Measurements from ENCODE around the gene SRCIN1. TPM values are rescaled to one million over a fixed set of nuclear protein-coding genes. Genes with fewer than 3 reads are reported as not detected.

Gene SRCIN1
- total RNA-seq, 1 donor from 2014 or later, result 0.21 TPM

DNA sequence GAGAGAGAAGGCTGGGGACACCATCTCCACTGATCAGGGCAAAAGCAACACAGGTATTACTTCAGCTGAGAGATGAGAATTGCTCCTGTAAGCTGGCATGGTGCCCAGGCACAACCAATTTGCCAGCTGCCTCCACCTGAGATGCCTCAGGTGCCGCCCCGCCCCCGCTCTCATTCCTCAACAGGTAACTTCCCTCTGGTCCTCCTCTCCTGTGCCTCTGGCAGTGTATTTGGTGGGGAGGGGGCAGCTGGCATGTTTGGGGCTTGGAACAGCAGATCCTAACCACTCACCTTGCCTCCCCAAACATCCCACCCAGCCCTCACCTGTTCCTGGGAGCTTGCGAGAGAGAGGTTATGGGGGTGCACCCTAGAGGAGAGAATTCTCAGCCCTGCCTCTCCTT is 2.9 kb upstream of the SRCIN1 start:
- DNase-seq, result no peak
- H3K9me3 Mint-ChIP-seq, result peaks cover 6% of the 10 kb centered on the region
- H3K4me1 Mint-ChIP-seq, result peaks cover 4% of the 10 kb centered on the region
- no peak overlapping the region for H3K4me3 Mint-ChIP-seq
- intact Hi-C loops (cut with micrococcal nuclease), result no loop called here
- peaks cover 67% of the 10 kb centered on the region for H3K27me3 Mint-ChIP-seq
- H3K27ac Mint-ChIP-seq, result no peak overlapping the region
- H3K36me3 Mint-ChIP-seq (ENCODE audit: low read depth), result no peaks in the 10 kb centered on the region

DNA sequence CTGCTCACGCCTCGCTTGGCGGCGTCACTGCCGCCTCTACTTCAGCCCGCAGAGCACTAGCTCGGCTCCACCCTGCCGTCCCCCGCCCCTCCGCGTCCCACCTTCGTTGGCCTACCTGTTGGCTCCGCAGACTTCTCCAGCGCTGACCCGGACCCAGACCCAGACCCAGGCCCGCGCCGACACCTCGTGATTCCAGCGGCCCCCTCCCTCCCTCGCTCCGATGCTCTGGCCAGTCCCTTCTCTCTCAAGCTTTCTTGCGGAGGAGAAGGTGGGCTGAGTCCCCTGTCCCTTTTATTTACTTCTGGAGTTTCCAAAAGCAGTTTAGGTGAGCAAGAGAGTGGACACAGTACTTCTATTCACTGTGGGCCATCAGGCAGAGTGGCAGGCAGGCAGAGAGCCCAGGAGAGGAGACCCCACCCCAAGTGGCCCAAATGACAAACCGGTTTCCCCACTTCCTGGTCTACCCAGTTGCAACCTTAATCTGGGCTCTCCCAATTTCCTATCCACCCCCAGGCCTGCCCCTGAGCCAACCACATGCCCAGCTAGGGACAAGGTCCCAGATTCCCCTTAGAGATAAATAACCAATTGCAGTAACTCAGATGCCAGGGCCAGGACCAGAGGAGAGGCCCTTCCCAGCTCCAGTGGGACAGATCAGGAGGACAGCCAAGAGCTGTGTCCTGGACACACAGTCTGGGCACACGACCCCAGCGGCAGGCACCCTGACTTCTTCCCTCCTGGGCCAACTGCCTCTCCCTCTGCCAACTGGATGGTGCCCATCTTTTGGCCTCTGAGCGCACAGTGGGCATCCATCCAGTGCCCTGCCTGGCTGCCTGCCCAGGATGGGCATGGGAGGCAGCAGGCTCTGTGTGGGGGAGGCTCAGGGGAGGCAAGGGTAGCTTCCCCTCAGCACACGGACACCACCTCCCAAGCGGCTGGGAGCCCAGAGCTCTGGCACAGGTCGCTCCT is 1.2 kb upstream of the SRCIN1 start:
- intact Hi-C loops (cut with micrococcal nuclease), result loop anchor here (2.0 kb wide), 1 partner anchor 48 kb away; no protein-coding TSS in a partner anchor

DNA sequence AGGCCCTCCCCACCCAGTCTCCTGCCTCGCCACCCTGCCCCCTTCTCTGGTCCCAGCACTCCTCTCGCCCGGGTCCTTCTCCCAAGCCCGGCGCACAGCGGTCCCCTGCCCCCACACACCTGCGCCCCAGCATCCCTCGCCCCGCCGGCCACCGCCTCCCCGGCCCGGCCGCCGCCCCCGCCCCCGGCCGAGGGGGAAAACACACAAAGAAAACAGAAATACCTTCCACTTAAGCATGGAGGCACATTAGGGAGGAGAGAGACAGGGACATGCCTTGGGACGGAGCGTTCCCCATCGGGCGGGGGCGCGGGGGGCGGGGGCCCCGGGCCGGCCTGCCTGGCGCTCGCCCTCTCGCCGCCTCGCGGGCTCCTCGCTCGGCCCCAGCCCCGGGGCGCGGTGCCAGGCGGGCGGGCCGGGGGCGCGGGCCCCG is 326 bp downstream of the SRCIN1 start:
- Mint-ChIP-seq H3K9me3 (no peaks in the 10 kb centered on the region), H3K27me3 (peaks cover 71% of the 10 kb centered on the region), H3K36me3 (ENCODE audit: low read depth) (no peaks in the 10 kb centered on the region), H3K4me1 (peaks cover 10% of the 10 kb centered on the region), H3K4me3 (peak overlapping the region; percentile 80), H3K27ac (no peak overlapping the region)
- DNase-seq, result no peak
- intact Hi-C loops (cut with micrococcal nuclease), result no loop called here

More for the DNA sequence above, 1.2 kb upstream of the SRCIN1 start:
- H3K4me3 Mint-ChIP-seq, result peak overlapping the region; percentile 80
- peaks cover 69% of the 10 kb centered on the region for H3K27me3 Mint-ChIP-seq
- peaks cover 7% of the 10 kb centered on the region for H3K4me1 Mint-ChIP-seq
- no peaks in the 10 kb centered on the region for H3K36me3 Mint-ChIP-seq (ENCODE audit: low read depth)
- DNase-seq, result no peak
- peak overlapping the region; percentile 20 for H3K27ac Mint-ChIP-seq
- H3K9me3 Mint-ChIP-seq, result no peaks in the 10 kb centered on the region

DNA sequence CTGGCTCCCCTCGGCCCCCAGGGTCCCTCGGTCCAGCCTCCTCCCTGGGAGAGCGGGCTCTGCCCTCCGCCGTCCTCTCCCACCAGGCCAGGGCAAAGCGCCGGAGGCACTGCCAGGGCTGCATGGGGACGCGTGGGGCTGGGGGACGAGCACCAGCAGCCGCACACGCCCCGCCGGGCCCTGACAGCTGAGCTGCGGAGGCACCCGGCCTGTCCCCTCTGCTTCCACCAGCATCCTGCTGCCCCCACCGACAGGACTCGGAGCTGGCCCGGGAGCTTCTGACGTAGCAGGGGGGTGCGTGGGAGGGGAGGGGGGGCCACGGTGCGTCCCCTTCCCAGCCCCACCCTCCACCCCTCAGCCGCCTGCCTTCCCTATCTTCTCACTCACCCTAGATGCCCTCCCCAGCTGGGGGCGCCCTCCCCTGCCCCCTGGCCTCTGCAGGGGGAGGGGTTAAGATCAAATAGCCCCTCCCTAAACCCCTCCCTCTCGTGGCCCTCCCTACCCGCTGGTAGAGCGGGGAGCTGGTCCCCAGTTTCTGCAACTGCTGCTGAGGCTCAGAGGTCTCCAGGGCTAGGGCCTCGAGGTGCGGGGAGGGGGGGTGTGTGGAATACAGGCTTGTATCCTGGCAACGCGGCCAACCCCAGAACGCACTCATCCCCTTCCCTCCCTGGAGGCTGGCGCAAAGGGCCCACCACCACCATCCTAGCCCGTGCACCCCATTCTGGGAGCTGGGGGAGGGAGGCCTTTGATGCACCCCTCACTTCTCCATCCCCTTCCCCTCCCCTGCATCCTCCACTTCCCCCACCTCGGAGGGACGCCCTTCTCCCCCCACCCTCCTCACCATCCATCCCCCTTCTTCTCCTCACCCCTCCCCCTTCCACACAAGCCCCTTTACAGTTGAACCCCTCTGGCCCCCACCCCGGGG is 1.0 kb downstream of the SRCIN1 start:
- H3K4me1 Mint-ChIP-seq, result peaks cover 13% of the 10 kb centered on the region
- intact Hi-C loops (cut with micrococcal nuclease), result no loop called here
- DNase-seq, result peak; percentile 76
- H3K27ac Mint-ChIP-seq, result no peak overlapping the region
- no peaks in the 10 kb centered on the region for H3K9me3 Mint-ChIP-seq
- peaks cover 75% of the 10 kb centered on the region for H3K27me3 Mint-ChIP-seq
- H3K4me3 Mint-ChIP-seq, result peak overlapping the region; percentile 80
- no peaks in the 10 kb centered on the region for H3K36me3 Mint-ChIP-seq (ENCODE audit: low read depth)

DNA sequence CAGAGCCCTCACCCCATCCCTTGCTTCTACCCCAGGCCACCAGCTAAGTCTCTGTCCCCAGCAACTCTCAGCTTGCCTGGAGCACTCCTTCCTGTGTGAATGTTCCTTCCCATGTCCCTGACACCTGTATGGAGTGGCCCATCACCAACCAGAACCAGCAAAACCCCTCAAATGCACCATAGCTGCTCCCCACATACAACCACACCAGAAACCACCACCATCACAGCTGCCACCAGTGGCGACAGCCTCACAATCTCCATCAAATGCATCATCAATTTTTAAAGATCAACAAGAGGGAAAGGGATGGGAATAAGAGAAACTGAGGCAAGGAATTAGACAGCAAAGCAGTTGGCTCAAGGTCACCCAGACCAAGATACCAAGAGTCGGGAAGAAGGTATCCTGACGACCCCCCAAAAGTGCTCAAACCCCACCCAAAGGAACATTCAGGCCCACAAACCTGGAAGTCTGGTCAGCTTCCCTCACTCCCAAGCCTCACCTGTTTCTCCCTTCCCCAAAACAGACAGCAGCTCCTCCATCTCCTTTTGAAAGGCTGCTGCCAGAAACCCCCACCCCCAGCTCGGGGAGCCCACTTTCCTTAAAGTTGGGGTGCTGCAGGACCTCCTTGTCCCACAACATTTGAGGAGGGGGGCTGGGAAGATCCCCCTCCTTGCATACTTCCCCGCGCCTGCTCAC is 1.8 kb downstream of the SRCIN1 start:
- H3K4me3 Mint-ChIP-seq, result no peak overlapping the region
- H3K27ac Mint-ChIP-seq, result no peak overlapping the region
- intact Hi-C loops (cut with micrococcal nuclease), result no loop called here
- H3K4me1 Mint-ChIP-seq, result peaks cover 14% of the 10 kb centered on the region
- no peaks in the 10 kb centered on the region for H3K36me3 Mint-ChIP-seq (ENCODE audit: low read depth)
- peaks cover 75% of the 10 kb centered on the region for H3K27me3 Mint-ChIP-seq
- no peak for DNase-seq
- H3K9me3 Mint-ChIP-seq, result no peaks in the 10 kb centered on the region

DNA sequence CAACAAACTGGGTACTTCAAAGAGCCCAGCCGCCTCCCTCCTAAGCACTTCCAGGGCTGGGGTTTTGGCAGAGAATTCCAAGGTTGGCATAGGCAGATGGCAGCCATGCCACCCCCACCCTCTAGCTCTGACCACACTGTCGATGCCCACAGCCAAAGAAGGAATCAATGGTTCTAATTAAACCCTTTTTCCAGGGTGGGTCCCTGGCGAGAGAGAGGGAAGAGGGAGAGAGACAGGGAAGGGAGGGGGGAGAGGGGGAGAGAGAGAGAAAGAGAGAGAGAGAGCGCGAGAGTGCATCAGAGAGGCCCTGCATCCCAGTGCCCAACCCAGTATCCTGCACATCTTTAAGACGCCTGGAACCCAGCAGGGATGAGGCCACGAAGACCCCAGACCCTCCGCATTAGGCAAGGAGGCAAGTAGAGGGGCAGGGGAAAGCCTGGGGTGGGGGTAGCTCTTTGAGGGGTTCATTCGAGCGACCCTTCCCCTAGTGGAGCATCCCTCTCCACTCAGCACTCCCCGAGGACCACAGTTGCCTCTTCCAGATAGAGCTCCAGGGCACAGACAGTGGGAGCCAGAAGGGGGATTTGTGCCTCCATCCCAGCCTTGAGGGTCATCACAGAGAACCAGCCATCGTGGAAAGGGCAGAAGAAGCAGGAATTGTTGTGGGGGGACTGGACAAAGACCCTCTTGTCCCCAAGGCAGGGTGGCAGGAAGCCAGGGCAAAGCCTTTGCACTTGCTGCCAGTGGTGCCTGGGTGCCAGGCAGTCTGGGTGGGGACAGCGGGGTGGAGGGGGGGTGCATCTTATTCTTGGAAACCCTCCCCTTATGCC is 2.6 kb downstream of the SRCIN1 start:
- intact Hi-C loops (cut with micrococcal nuclease), result no loop called here
- H3K4me1 Mint-ChIP-seq, result peaks cover 14% of the 10 kb centered on the region
- DNase-seq, result no peak

DNA sequence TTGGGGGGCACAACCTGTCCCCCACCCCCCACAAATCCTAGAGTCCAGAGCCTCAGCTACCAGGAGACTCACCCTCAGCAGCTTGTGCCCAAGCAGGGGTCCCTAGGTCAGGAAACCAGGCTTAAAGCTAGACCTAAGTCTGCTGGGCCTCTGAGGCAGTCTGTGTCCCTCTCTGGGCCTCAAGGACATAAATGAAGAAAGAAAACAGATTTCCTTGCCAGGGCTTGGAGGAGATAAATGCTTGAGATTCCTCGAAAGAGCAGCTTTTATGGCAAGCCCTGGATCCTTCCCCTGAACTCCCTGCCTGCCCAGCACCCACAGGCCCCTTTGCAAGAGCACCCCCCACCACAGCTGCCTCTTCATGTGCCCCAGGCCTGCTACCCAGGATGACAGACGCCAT is 3.3 kb downstream of the SRCIN1 start:
- no peak for DNase-seq
- no peaks in the 10 kb centered on the region for H3K9me3 Mint-ChIP-seq
- no peaks in the 10 kb centered on the region for H3K36me3 Mint-ChIP-seq (ENCODE audit: low read depth)
- H3K4me3 Mint-ChIP-seq, result no peak overlapping the region
- no peak overlapping the region for H3K27ac Mint-ChIP-seq
- peaks cover 17% of the 10 kb centered on the region for H3K4me1 Mint-ChIP-seq
- intact Hi-C loops (cut with micrococcal nuclease), result no loop called here
- H3K27me3 Mint-ChIP-seq, result peaks cover 74% of the 10 kb centered on the region

More for the DNA sequence above, 2.6 kb downstream of the SRCIN1 start:
- Mint-ChIP-seq H3K27me3 (peaks cover 74% of the 10 kb centered on the region), H3K9me3 (no peaks in the 10 kb centered on the region), H3K4me3 (no peak overlapping the region), H3K36me3 (ENCODE audit: low read depth) (no peaks in the 10 kb centered on the region), H3K27ac (no peak overlapping the region)

DNA sequence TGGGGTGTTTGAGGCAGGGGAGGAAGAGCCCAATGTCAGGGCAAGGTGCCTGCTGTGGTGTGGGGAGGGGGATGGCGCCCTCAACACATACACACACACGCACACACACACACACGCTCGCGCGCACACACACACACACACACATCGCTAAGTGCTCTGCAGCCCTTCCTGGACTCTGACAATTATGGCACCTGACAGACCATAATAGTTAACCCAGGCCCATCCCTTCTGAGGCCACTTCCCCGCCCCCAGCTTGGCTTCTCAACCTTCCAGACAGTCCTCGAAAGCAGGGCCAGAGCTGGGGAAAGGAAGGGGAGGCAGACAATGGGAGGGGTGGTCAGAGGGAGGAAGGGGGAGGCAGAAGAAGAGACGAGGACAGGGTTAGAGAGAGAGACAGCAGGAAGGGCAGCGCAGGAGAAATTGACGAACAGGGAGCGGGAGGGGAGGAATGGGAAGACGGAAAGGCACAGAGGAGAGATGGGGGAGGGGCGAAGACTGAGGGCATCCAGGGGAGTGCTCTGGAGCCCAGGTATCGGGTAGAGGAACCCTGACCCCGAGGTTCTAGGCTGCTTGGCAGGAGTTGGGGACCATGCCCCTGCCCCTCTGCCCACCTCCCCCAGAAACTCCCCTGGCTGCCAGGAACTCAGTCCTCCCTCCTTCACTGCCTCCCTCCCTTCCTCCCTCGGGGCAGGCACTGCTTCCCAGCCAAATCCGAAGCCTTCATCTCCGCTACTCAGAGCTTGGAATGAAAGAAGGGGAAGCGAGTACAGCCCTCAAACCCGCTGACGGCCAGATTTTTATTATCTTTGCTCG is 4.0 kb downstream of the SRCIN1 start:
- DNase-seq, result no peak
- H3K27ac Mint-ChIP-seq, result no peak overlapping the region
- peaks cover 72% of the 10 kb centered on the region for H3K27me3 Mint-ChIP-seq
- H3K4me1 Mint-ChIP-seq, result peaks cover 19% of the 10 kb centered on the region
- intact Hi-C loops (cut with micrococcal nuclease), result no loop called here
- no peaks in the 10 kb centered on the region for H3K36me3 Mint-ChIP-seq (ENCODE audit: low read depth)
- H3K4me3 Mint-ChIP-seq, result no peak overlapping the region
- no peaks in the 10 kb centered on the region for H3K9me3 Mint-ChIP-seq

DNA sequence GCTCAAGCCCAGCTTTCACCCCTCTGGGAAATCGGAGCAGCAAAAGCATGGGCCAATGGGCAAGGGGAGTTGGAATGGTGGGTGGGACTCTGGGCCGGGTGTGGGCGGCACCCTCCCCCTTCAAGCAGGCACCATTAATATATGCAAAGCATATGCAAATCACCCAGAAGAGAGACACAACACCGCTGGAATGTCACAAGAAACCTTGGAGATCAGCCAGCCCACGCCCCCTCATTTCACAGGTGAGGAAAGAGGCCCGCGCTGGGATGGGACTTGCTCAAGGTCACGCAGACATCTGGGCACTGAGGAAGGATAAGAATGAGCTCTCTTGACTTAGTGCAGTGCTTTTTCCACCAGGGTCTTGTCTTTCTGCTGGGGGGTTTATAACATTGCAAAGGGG is 4.8 kb downstream of the SRCIN1 start:
- DNase-seq, result no peak
- H3K27ac Mint-ChIP-seq, result no peak overlapping the region
- intact Hi-C loops (cut with micrococcal nuclease), result no loop called here
- no peaks in the 10 kb centered on the region for H3K9me3 Mint-ChIP-seq
- H3K36me3 Mint-ChIP-seq (ENCODE audit: low read depth), result no peaks in the 10 kb centered on the region
- peaks cover 19% of the 10 kb centered on the region for H3K4me1 Mint-ChIP-seq
- peaks cover 75% of the 10 kb centered on the region for H3K27me3 Mint-ChIP-seq
- no peak overlapping the region for H3K4me3 Mint-ChIP-seq

DNA sequence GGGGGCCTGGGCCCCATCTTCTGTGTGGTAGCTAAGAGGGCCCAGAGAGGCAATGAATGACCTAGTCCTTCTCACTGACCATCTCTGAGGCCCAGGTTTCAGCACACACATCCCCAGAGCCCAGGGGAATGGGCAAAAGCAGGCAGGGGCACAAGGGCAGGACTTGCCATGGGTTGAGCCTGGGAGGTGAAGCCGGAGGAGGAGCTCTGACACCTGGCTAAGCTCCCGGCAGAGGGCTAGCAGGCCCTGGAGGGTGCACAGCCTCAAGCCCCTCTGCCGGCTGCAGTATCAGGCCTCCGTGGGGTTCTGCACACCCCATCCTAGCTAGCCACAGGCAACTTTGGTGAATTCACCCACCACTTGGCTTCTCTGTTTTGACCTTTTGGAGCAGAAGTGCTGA is 5.3 kb downstream of the SRCIN1 start:
- Mint-ChIP-seq H3K4me1 (peaks cover 19% of the 10 kb centered on the region), H3K9me3 (no peaks in the 10 kb centered on the region), H3K4me3 (no peak overlapping the region), H3K27me3 (peaks cover 80% of the 10 kb centered on the region), H3K27ac (no peak overlapping the region), H3K36me3 (ENCODE audit: low read depth) (no peaks in the 10 kb centered on the region)
- intact Hi-C loops (cut with micrococcal nuclease), result no loop called here
- DNase-seq, result no peak

DNA sequence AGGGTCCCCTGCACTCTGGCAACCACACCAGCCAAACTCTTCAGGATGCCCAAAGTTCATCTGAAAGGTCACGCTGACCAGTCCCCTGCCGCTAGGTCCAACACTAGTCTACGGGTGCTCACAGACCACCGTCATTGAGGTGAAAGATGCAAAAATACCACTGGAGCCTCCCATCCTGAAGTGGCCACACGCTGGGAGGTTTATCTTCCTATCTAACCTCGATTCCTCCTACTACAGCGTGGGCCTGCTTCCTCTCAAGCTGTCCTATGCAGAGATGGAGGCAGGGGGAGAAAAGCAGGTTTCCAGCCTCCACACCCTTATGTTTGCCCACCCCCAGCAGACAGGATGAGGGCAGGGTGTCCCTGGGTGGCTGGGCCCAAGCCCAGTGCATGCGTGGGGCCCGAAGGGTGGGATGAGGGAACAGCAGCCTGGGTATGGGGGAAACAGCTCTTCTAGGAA is 6.3 kb downstream of the SRCIN1 start:
- no peak overlapping the region for H3K4me3 Mint-ChIP-seq
- H3K4me1 Mint-ChIP-seq, result peaks cover 19% of the 10 kb centered on the region
- intact Hi-C loops (cut with micrococcal nuclease), result no loop called here
- H3K9me3 Mint-ChIP-seq, result no peaks in the 10 kb centered on the region
- DNase-seq, result no peak
- no peaks in the 10 kb centered on the region for H3K36me3 Mint-ChIP-seq (ENCODE audit: low read depth)
- peaks cover 84% of the 10 kb centered on the region for H3K27me3 Mint-ChIP-seq
- H3K27ac Mint-ChIP-seq, result no peak overlapping the region

DNA sequence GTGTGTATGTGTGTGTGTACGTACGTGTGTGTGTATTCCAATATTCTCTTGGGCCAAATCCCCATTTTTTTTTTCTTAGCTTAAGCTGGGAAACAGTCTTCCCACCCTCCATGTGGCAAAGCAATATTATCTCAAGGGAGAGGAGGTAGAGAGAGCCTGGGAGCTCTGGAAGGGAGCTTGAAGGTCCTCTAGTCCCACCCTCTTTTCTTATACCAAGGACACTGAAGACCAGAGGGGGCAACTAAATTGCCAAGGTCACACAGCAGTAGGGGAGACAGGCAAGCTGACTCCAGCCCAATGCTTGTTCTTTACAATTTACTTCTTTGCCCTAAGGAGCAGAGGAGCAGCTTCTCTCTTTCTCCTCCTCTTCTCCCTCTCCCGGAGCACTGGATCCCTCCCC is 6.8 kb downstream of the SRCIN1 start:
- Mint-ChIP-seq H3K4me3 (no peak overlapping the region), H3K4me1 (peaks cover 19% of the 10 kb centered on the region), H3K36me3 (ENCODE audit: low read depth) (no peaks in the 10 kb centered on the region), H3K27me3 (peaks cover 86% of the 10 kb centered on the region), H3K27ac (no peak overlapping the region), H3K9me3 (no peaks in the 10 kb centered on the region)
- DNase-seq, result no peak
- intact Hi-C loops (cut with micrococcal nuclease), result no loop called here

Data from activated CD4-positive, alpha-beta T cell treated with anti-CD3 and anti-CD28 coated beads, Interleukin-2, amount 10 ng/mL, durations not matched to agents 24 days and 14 days (primary cell).